ENCODE results near the gene TMEM163.
"Not testable (repeated sequence)": the region's sequence is repeated elsewhere in the genome, so short reads cannot be mapped to it uniquely, and the experiment has no call there.

TMEM163 gene

DNA sequence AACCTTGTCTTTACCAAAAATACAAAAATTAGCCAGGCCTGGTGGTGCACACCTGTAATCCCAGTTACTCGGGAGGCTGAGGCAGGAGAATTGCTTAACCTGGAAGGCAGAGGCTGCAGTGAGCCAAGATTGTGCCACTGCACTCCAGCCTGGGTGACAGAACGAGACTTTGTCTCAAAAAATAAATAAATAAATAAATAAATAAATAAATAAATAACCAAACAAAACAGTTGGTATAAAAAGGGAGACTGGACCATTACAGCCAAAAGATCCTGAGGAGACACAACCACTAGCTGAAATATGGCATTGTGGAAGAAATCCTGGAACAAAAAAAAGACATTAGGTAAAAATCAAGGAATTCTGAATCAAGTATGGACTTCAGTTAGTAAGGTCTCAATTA, 4.9 kb upstream of the TMEM163 start:
- DNase-seq (ENCODE audit: low read depth): not testable (repeated sequence)

- DNase-seq (ENCODE audit: low read depth): no peak
Observed at GRCh38 chr2:134722728-134723127, 3.9 kb upstream of the TMEM163 start.

- no peak for DNase-seq (ENCODE audit: low read depth)
Observed at GRCh38 chr2:134721596-134721995, 2.8 kb upstream of the TMEM163 start.

DNA sequence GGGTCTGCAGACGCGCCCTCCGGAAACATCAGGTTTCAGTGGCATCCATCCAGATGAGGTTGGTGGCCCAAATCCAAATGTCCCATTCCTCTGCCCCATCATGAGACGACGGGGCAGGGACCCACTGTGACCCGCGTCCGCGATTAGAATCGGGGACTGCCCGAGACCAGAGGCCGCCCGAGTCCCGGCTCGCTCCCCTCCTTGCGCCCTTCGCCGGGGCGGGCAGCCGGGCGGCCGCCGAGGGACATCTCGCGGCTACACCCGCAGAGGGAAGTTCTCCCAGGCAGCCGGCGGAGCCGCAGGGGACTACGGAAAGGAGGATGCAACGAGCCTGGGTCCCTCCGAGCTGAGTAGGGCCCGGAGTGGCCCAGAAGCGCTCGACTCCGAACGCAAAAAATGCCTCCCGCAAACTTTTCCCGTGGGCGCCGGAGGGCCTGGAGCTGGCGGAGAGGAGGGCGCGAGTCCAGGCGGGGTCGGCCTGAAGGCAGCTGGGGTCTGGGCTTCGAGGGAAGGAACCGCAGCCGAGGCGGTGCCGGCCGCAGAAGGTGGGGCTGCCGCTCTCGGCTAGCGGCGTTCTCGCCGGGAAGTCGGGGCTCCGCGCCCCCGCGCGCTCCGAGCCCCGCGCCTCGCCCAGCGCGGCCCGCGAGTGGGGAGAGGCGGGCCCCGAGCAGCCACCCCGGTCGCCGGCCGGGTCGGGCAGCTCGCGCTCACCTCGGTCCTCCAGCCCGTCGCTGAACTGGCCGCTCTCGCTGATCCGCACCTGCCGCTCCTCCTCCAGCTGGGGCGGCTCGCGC, 580 bp downstream of the TMEM163 start:
- no peak for DNase-seq (ENCODE audit: low read depth)

GRCh38 chr2:134717286-134718022, 1.3 kb downstream of the TMEM163 start:
- no peak for DNase-seq (ENCODE audit: low read depth)

- DNase-seq (ENCODE audit: low read depth): no peak
Observed at GRCh38 chr2:134716721-134717243, 2.0 kb downstream of the TMEM163 start.

GRCh38 chr2:134715932-134716643, 2.7 kb downstream of the TMEM163 start:
- DNase-seq (ENCODE audit: low read depth): no peak

DNA sequence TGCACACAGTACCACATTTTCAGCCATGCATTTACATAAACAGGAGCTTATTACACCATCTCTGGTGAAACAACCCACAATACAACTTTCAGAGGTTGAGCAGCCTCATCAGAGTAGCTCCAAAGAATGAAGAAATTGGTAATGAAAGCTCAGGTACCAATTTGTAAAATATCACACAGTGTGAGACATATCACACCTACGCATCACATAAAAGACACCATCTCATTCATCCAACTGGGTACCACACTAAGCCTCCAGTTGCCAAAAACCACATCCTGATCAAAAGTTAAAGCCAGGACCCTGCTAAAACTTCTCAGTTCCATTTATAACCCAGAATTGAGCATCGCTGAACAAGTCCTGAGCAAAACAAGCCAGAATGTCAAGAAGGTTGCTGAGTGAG, 4.6 kb downstream of the TMEM163 start:
- DNase-seq (ENCODE audit: low read depth): no peak

DNA sequence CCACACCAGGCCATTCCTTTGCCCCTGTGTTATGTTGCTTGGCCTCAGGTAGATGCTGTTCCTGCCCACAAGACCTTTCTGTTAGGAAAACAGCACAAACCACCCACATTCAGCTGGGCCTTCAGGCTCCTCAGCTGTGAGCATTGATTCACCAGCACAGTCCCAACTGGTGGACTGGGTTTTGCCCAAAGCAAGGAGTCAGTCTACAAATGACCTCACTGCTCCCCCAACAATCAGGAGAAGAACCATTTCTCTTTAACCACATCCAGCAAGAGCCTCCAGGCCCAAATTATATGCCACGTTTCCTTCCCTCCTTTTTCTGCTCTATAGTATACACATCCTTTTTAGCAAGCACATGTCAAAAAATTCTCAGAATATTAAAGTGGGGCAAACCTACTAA, 5.2 kb downstream of the TMEM163 start:
- DNase-seq (ENCODE audit: low read depth): no peak

GRCh38 chr2:134713176-134713575, 5.6 kb downstream of the TMEM163 start:
- DNase-seq (ENCODE audit: low read depth): no peak

DNA sequence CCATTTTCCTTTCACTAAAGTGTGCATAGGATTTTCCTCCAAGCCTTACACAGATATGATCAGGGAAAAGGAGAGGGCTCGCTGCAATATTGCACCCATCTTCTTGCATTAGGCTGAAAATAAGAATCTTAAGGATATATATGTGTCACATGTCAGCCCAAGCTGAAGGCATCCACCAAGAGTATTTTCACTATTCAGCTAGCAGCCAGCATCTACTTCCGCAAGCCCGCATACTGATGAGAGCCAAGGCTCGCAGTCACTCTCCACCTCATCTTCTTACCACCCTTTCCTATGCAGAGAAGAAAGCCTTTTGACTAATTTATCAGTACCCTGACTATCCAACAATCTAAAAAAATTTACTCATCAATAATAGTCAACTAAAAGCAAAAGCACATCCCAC, 6.1 kb downstream of the TMEM163 start:
- DNase-seq (ENCODE audit: low read depth): no peak

DNA sequence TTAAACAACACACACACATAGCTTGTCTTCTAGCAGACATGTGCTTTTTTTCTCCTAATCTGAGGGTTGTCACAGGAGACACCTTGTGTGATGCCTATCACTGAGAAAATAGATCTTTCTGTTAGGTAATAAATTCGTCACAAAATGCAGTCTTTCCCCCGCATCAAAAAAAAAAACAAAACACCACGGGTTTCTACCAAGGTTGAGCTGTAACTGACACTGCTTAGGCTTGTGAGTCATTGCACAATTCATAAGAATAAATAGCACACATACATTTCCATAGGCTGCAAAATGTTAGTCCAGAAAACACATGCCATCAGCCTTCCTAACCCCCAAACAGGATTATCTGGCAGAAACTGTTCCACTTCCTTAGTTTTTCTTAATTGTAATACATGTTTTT, 6.5 kb downstream of the TMEM163 start:
- DNase-seq (ENCODE audit: low read depth): no peak

- no peak for DNase-seq (ENCODE audit: low read depth)
Observed at GRCh38 chr2:134711692-134712091, 7.1 kb downstream of the TMEM163 start.

- DNase-seq (ENCODE audit: low read depth): no peak
Observed at GRCh38 chr2:134707330-134707676, 11.5 kb downstream of the TMEM163 start.

GRCh38 chr2:134706587-134707329, 12.0 kb downstream of the TMEM163 start:
- DNase-seq (ENCODE audit: low read depth): no peak

GRCh38 chr2:134705861-134706586, 12.8 kb downstream of the TMEM163 start:
- DNase-seq (ENCODE audit: low read depth): no peak

DNA sequence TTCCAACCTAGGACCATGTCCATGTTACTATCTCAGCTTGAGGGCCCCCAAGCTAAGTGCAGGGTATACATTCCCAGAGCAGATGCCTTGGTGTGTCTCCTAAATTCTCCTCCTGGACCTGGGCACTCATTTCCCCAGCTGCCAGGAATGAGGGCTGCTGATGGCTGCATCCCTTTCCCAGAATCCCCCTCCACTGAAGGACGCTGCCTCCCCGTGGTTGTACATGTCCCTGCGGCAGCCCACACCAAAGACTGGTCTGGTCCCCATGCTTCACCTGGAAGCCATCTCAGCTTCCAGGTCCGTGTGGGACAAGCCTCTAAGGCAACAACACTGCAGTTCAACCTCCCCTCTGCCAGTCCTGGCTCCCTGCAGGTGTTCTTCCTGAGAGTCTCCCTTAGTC, 14.6 kb downstream of the TMEM163 start:
- no peak for DNase-seq (ENCODE audit: low read depth)

DNA sequence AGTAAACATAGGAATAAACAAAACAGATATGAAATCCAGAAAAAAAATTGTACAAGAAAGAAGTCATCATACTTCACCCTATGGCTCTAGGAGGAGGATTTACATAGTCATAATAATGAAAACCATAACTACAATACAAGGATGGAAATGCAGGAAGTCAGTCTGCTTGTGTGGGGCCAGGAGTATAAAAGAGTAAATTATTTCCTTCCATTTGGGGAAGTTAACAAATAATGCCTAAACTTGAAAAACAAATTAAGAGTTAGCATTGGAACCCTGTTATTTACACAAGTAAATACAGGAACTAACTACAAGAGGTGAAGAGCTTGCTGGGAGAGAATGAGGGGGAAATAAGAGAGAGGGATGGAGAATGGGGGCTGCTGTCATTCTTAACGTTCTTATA, 15.4 kb downstream of the TMEM163 start:
- no peak for DNase-seq (ENCODE audit: low read depth)

DNA sequence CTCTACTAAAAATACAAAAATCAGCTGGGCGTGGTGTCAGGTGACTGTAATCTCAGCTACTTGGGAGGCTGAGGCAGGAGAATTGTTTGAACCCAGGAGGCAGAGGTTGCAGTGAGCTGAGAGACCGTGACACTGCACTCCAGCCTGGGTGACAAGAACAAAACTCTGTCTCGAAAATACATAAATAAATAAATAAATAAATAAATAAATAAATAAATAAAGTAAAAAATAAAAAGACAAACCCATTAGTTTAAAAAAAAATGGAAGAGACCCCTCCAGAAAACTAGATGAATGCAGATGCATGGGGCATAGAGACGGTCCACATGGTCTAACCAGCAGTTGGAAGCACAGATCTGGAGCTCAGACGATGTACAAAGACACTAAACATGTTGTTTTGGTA, 18.1 kb downstream of the TMEM163 start:
- DNase-seq (ENCODE audit: low read depth): no peak

GRCh38 chr2:134694411-134694810, 24.4 kb downstream of the TMEM163 start:
- no peak for DNase-seq (ENCODE audit: low read depth)

Data from fibroblast of gingiva (primary cell).